Liver (tissue), 9 donors: ENCODE results near the gene PSMA1. TPM values are rescaled to one million over a fixed set of nuclear protein-coding genes. Genes with fewer than 3 reads are reported as not detected.

Experiments used
- DNase-seq: peaks from one replicate; pipeline ENCODE4 v3.0.0-alpha.2; 2017; ENCODE audit warnings: low spot score
- H3K27ac ChIP-seq, 2 donors: one replicate each; pipeline ENCODE4 v1.7.0; 2013; ENCODE audit warnings: inconsistent platforms in 2 of 2, low read length in 2 of 2, control low read depth in 1 of 2, low read depth in 1 of 2, mild to moderate bottlenecking in 1 of 2
- H3K27me3 ChIP-seq, 4 donors: one replicate each; pipeline versions ENCODE4 v1.6.1 to v1.7.0; 2013; ENCODE audit warnings: low read length in 3 of 4, inconsistent platforms in 1 of 4, mild to moderate bottlenecking in 1 of 4, moderate library complexity in 1 of 4; ENCODE audit not compliant: control insufficient read depth in 4 of 4, insufficient read depth in 4 of 4
- H3K36me3 ChIP-seq, 4 donors: one replicate each; pipeline versions ENCODE4 v1.6.1 to v1.7.0; 2013; ENCODE audit warnings: low read length in 3 of 4, mild to moderate bottlenecking in 3 of 4, low read depth in 1 of 4, moderate library complexity in 1 of 4; ENCODE audit not compliant: control insufficient read depth in 4 of 4, insufficient read depth in 3 of 4
- H3K4me1 ChIP-seq, 4 donors: one replicate each; pipeline versions ENCODE4 v1.6.1 to v1.7.0; 2013; ENCODE audit warnings: low read length in 3 of 4, mild to moderate bottlenecking in 3 of 4, moderate library complexity in 1 of 4; ENCODE audit not compliant: control insufficient read depth in 4 of 4, insufficient read depth in 4 of 4
- H3K4me3 ChIP-seq, 3 donors: one replicate each; pipeline versions ENCODE4 v1.6.1 to v1.7.0; 2013; ENCODE audit warnings: low read length in 3 of 3, control low read depth in 1 of 3, low read depth in 1 of 3, mild to moderate bottlenecking in 1 of 3
- H3K9ac ChIP-seq, 2 donors: one replicate each; pipeline ENCODE4 v1.7.0; 2013; ENCODE audit warnings: low read length in 2 of 2, mild to moderate bottlenecking in 2 of 2, moderate library complexity in 2 of 2, control low read depth in 1 of 2, low read depth in 1 of 2
- H3K9me3 ChIP-seq, 4 donors: one replicate each; pipeline versions ENCODE4 v1.6.1 to v1.7.0; 2013; ENCODE audit warnings: low read length in 3 of 4; ENCODE audit not compliant: control insufficient read depth in 4 of 4
- EGR1 ChIP-seq, 2 donors: IDR thresholded peaks; 2 replicates each; pipeline ENCODE4 v1.6.1; 2016 to 2018; ENCODE audit warnings: antibody characterized with exemption in 2 of 2, low read depth in 2 of 2
- FOXA1 ChIP-seq: IDR thresholded peaks from 2 replicates; pipeline ENCODE4 v1.6.1; 2016; ENCODE audit warnings: antibody characterized with exemption
- FOXA2 ChIP-seq: IDR thresholded peaks from 2 replicates; pipeline ENCODE4 v1.6.1; 2016; ENCODE audit warnings: antibody characterized with exemption
- GABPA ChIP-seq, 2 donors: IDR thresholded peaks in 1 of 2; conservative IDR thresholded peaks in 1 of 2; 2 replicates each; pipeline ENCODE4 v1.6.1; 2016; ENCODE audit warnings: antibody characterized with exemption in 2 of 2, mild to moderate bottlenecking in 1 of 2, moderate library complexity in 1 of 2
- HNF4A ChIP-seq, 2 donors: conservative IDR thresholded peaks; 2 replicates each; pipeline ENCODE4 v1.6.1; 2016; ENCODE audit warnings: antibody characterized with exemption in 2 of 2, mild to moderate bottlenecking in 2 of 2
- HNF4G ChIP-seq: IDR thresholded peaks from 2 replicates; pipeline ENCODE4 v1.6.1; 2016; ENCODE audit warnings: antibody characterized with exemption
- JUND ChIP-seq, 2 donors: IDR thresholded peaks; 2 replicates each; pipeline ENCODE4 v1.6.1; 2016; ENCODE audit warnings: antibody characterized with exemption in 2 of 2
- NR2F2 ChIP-seq: IDR thresholded peaks from 2 replicates; pipeline ENCODE4 v1.6.1; 2016; ENCODE audit warnings: antibody characterized with exemption
- RAD21 ChIP-seq, 2 donors: IDR thresholded peaks; 2 replicates each; pipeline ENCODE4 v1.6.1; 2016; ENCODE audit warnings: antibody characterized with exemption in 2 of 2, mild to moderate bottlenecking in 2 of 2
- RXRA ChIP-seq, 2 donors: IDR thresholded peaks; 2 replicates each; pipeline ENCODE4 v1.6.1; 2017 to 2018; ENCODE audit warnings: antibody characterized with exemption in 2 of 2, mild to moderate bottlenecking in 1 of 2
- SP1 ChIP-seq: IDR thresholded peaks from 2 replicates; pipeline ENCODE4 v1.6.1; 2018; ENCODE audit warnings: antibody characterized with exemption, mild to moderate bottlenecking
- TAF1 ChIP-seq: conservative IDR thresholded peaks from 2 replicates; pipeline ENCODE4 v1.6.1; 2016; ENCODE audit warnings: antibody characterized with exemption, mild to moderate bottlenecking
- YY1 ChIP-seq: IDR thresholded peaks from 2 replicates; pipeline ENCODE4 v1.6.1; 2016; ENCODE audit warnings: antibody characterized with exemption, mild to moderate bottlenecking
- WGBS: extraction: QIAGEN DNeasy Blood & Tissue Kit; methylation state at CpG from one replicate; pipeline ENCODE4 v1.1.7; 2013; 5-methylcytosine and 5-hydroxymethylcytosine counted together
- polyA plus RNA-seq, 2 donors: library from polyadenylated mRNA; stranded (reverse) in 1 of 2; unstranded in 1 of 2; fragments of 200-250 nt in 1 of 2; fragments of >200 nt in 1 of 2; fragmentation: Nextera tagmentation in 1 of 2; extraction: Ambion mirVana in 1 of 2; gene quantifications; one replicate each; pipeline versions ENCODE4 v1.2.1 to v1.2.3, GENCODE V29; 2013 to 2015
- total RNA-seq, 2 donors: library from RNA; depleted of rRNA; stranded (reverse); fragments of >200 nt; gene quantifications; one replicate each; pipeline ENCODE4 v1.2.3, GENCODE V29; 2014
- TF ChIP-seq, protein P1 (sequence below): IDR thresholded peaks from 2 replicates; pipeline ENCODE4 v1.6.1; 2016; ENCODE audit warnings: antibody characterized with exemption
- TF ChIP-seq, protein P2 (sequence below): IDR thresholded peaks from 2 replicates; pipeline ENCODE4 v1.6.1; 2016; ENCODE audit warnings: antibody characterized with exemption, mild to moderate bottlenecking
- TF ChIP-seq, protein P3 (sequence below): IDR thresholded peaks from 2 replicates; pipeline ENCODE4 v1.6.1; 2016; ENCODE audit warnings: antibody characterized with exemption
- TF ChIP-seq, protein P4 (sequence below): IDR thresholded peaks from 2 replicates; pipeline ENCODE4 v1.6.1; 2016; ENCODE audit warnings: antibody characterized with exemption
- TF ChIP-seq, protein P5 (sequence below): fragments of 150-350 bp; IDR thresholded peaks from 2 replicates; pipeline ENCODE4 v1.5.1; 2017; ENCODE audit warnings: improper control_type of control experiment, low read depth, low read length; ENCODE audit not compliant: missing input control
- donor health status: healthy.
- donor health status: healthy.
- donor health status: healthy.
- donor health status: healthy.
- donor health status: healthy.

Gene PSMA1
- total and polyA plus RNA-seq, 4 donors = 76.5 to 191 (median 84.7) TPM

DNA sequence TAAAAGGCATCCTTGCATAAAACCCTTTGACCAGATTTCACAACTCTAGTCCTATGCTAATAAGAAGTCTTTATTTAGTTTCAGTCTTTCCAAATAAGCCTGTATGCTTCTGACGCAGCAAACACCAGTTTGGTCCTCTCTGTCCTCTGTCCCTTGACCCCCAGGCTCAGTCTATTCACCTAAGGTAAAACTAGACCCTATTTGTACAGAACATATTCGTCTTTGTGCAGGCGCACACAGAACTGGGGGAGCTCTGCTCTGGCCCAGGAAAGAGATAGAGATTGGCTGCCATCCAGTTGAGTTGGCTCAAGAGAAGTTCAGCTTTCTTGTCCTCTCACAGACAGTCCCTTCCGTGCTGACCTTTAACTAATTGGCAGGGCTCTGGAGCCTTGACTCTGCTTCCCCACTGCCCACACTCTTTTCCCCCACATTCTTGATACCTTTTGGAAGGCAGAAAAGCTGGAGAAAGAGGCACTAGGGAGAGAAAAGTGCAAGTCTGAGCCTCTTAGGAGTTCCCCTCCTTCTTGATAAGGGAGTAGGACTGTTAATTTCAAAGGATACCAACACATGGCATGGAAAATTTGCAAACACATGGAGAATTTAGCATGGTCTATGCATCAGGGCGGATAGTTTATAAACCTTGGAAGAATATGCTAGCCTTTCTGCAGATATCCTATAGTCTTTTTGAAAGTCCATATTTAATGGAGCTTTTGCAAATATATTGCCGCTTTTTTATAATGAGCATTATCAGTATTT is 21.2 kb upstream of the PSMA1 start (continued):
- TF ChIP-seq, protein P1, sequence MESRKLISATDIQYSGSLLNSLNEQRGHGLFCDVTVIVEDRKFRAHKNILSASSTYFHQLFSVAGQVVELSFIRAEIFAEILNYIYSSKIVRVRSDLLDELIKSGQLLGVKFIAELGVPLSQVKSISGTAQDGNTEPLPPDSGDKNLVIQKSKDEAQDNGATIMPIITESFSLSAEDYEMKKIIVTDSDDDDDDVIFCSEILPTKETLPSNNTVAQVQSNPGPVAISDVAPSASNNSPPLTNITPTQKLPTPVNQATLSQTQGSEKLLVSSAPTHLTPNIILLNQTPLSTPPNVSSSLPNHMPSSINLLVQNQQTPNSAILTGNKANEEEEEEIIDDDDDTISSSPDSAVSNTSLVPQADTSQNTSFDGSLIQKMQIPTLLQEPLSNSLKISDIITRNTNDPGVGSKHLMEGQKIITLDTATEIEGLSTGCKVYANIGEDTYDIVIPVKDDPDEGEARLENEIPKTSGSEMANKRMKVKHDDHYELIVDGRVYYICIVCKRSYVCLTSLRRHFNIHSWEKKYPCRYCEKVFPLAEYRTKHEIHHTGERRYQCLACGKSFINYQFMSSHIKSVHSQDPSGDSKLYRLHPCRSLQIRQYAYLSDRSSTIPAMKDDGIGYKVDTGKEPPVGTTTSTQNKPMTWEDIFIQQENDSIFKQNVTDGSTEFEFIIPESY = peak; percentile 89
- peak; percentile 68 for TF ChIP-seq HNF4G
- TF ChIP-seq FOXA1 = peak; percentile 27
- TF ChIP-seq NR2F2 = peak; percentile 86

DNA sequence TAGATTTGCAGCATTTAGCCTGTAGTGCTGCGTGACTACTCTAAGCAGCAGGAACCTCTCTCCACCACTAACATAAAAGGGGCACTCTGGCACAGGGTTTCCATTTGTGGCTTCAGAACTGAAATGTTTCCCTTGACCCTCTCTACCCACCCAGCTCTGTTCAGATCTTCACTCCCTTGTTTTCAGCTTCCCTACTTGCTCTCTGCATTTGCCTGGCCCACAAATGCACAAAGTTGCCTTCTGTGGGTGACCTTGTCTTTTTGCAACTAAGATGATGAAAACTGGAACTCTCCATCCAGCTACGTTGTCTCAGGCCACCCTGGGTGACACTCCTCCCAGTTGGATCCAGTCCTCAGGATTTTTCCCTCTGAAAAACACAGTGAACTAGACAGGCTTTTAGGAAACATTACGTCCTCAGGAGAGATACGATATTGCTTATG is 19.8 kb upstream of the PSMA1 start:
- DNase-seq = no peak
- H3K9ac ChIP-seq = peak overlapping the region; percentile 4 to 72
- H3K9me3 ChIP-seq = no peaks in the 10 kb centered on the region
- no peak overlapping the region for H3K4me3 ChIP-seq
- H3K4me1 ChIP-seq = peaks cover 7 to 45% (median 27%) of the 10 kb centered on the region in 4 donors
- WGBS = 32% methylated on average over 4 of the region's 4 CpGs
- H3K27me3 ChIP-seq = no peaks in the 10 kb centered on the region
- TF ChIP-seq HNF4G = no peak
- TF ChIP-seq GABPA (IDR thresholded peaks at IDR 0.05 in 1 of 2, conservative IDR thresholded peaks at IDR 0.05 in 1 of 2) = no peak
- TF ChIP-seq, protein P2, sequence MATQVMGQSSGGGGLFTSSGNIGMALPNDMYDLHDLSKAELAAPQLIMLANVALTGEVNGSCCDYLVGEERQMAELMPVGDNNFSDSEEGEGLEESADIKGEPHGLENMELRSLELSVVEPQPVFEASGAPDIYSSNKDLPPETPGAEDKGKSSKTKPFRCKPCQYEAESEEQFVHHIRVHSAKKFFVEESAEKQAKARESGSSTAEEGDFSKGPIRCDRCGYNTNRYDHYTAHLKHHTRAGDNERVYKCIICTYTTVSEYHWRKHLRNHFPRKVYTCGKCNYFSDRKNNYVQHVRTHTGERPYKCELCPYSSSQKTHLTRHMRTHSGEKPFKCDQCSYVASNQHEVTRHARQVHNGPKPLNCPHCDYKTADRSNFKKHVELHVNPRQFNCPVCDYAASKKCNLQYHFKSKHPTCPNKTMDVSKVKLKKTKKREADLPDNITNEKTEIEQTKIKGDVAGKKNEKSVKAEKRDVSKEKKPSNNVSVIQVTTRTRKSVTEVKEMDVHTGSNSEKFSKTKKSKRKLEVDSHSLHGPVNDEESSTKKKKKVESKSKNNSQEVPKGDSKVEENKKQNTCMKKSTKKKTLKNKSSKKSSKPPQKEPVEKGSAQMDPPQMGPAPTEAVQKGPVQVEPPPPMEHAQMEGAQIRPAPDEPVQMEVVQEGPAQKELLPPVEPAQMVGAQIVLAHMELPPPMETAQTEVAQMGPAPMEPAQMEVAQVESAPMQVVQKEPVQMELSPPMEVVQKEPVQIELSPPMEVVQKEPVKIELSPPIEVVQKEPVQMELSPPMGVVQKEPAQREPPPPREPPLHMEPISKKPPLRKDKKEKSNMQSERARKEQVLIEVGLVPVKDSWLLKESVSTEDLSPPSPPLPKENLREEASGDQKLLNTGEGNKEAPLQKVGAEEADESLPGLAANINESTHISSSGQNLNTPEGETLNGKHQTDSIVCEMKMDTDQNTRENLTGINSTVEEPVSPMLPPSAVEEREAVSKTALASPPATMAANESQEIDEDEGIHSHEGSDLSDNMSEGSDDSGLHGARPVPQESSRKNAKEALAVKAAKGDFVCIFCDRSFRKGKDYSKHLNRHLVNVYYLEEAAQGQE = peak; percentile 74
- TF ChIP-seq JUND (IDR thresholded peaks at IDR 0.05) = peak; percentile 40 to 50
- peak; percentile 40 to 61 for TF ChIP-seq HNF4A (conservative IDR thresholded peaks at IDR 0.05)
- TF ChIP-seq, protein P3, sequence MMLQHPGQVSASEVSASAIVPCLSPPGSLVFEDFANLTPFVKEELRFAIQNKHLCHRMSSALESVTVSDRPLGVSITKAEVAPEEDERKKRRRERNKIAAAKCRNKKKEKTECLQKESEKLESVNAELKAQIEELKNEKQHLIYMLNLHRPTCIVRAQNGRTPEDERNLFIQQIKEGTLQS = peak; percentile 57
- TF ChIP-seq YY1 = no peak
- TF ChIP-seq FOXA1 = peak; percentile 40
- TF ChIP-seq, protein P4, sequence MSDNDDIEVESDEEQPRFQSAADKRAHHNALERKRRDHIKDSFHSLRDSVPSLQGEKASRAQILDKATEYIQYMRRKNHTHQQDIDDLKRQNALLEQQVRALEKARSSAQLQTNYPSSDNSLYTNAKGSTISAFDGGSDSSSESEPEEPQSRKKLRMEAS = peak; percentile 30
- peak; percentile 77 for TF ChIP-seq TAF1
- TF ChIP-seq, protein P5, sequence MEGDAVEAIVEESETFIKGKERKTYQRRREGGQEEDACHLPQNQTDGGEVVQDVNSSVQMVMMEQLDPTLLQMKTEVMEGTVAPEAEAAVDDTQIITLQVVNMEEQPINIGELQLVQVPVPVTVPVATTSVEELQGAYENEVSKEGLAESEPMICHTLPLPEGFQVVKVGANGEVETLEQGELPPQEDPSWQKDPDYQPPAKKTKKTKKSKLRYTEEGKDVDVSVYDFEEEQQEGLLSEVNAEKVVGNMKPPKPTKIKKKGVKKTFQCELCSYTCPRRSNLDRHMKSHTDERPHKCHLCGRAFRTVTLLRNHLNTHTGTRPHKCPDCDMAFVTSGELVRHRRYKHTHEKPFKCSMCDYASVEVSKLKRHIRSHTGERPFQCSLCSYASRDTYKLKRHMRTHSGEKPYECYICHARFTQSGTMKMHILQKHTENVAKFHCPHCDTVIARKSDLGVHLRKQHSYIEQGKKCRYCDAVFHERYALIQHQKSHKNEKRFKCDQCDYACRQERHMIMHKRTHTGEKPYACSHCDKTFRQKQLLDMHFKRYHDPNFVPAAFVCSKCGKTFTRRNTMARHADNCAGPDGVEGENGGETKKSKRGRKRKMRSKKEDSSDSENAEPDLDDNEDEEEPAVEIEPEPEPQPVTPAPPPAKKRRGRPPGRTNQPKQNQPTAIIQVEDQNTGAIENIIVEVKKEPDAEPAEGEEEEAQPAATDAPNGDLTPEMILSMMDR = no peak
- TF ChIP-seq EGR1 (IDR thresholded peaks at IDR 0.05; ENCODE audit: low read depth in 2 of 2) = peak in 1 of 2 donors; percentile 49
- TF ChIP-seq RXRA (IDR thresholded peaks at IDR 0.05) = peak; percentile 73 to 88
- TF ChIP-seq SP1 = peak; percentile 77
- no peak for TF ChIP-seq FOXA2
- TF ChIP-seq, protein P1 = no peak
- TF ChIP-seq RAD21 (IDR thresholded peaks at IDR 0.05) = peak; percentile 47 to 65
- peak; percentile 38 for TF ChIP-seq NR2F2
- H3K27ac ChIP-seq = peak overlapping the region; percentile 85 to 87
- H3K36me3 ChIP-seq = no peaks in the 10 kb centered on the region
